Activated T-cell treated with anti-CD3 and anti-CD28 coated beads, Interleukin-2, amount 50 U/mL, for 24 hours (primary cell): ENCODE measurements around the gene LPCAT2.

Experiments used
- DNase-seq: peaks from one replicate; pipeline ENCODE4 v3.0.0-alpha.2; 2020
- H3K27ac Mint-ChIP-seq: 2 replicates; pipeline ENCODE4 v1.8.0; 2020; ENCODE audit warnings: mild to moderate bottlenecking, mixed read lengths
- H3K27me3 Mint-ChIP-seq: 2 replicates; pipeline ENCODE4 v1.8.0; 2020; ENCODE audit warnings: mixed read lengths
- H3K36me3 Mint-ChIP-seq: 2 replicates; pipeline ENCODE4 v1.8.0; 2020; ENCODE audit warnings: low read depth, mixed read lengths
- H3K4me1 Mint-ChIP-seq: 2 replicates; pipeline ENCODE4 v1.8.0; 2020; ENCODE audit warnings: low read depth, mixed read lengths
- H3K4me3 Mint-ChIP-seq: 2 replicates; pipeline ENCODE4 v1.8.0; 2020; ENCODE audit warnings: mild to moderate bottlenecking, moderate library complexity, mixed read lengths
- H3K9me3 Mint-ChIP-seq: 2 replicates; pipeline ENCODE4 v1.8.0; 2020; ENCODE audit warnings: mixed read lengths

LPCAT2 gene

GRCh38 chr16:55506083-55506482, 2.8 kb upstream of the LPCAT2 start:
- H3K36me3 Mint-ChIP-seq = no peaks in the 10 kb centered on the region
- no peaks in the 10 kb centered on the region for H3K9me3 Mint-ChIP-seq
- H3K4me3 Mint-ChIP-seq = no peak overlapping the region
- no peak overlapping the region for H3K27ac Mint-ChIP-seq
- no peak for DNase-seq
- H3K27me3 Mint-ChIP-seq = peaks cover 46% of the 10 kb centered on the region
- peaks cover 7% of the 10 kb centered on the region for H3K4me1 Mint-ChIP-seq

- Mint-ChIP-seq H3K4me3 (no peak overlapping the region), H3K27ac (no peak overlapping the region), H3K9me3 (peaks cover under 1% of the 10 kb centered on the region), H3K4me1 (peaks cover 7% of the 10 kb centered on the region), H3K27me3 (peaks cover 48% of the 10 kb centered on the region), H3K36me3 (no peaks in the 10 kb centered on the region)
- DNase-seq = no peak
These were observed 2.2 kb upstream of the LPCAT2 start for GRCh38 chr16:55506708-55507107.

GRCh38 chr16:55508271-55508921, 476 bp upstream of the LPCAT2 start:
- no peaks in the 10 kb centered on the region for H3K36me3 Mint-ChIP-seq
- DNase-seq = no peak
- H3K4me3 Mint-ChIP-seq = peak overlapping the region; percentile 55
- no peak overlapping the region for H3K27ac Mint-ChIP-seq
- peaks cover 7% of the 10 kb centered on the region for H3K4me1 Mint-ChIP-seq
- H3K9me3 Mint-ChIP-seq = peaks cover 12% of the 10 kb centered on the region
- peaks cover 65% of the 10 kb centered on the region for H3K27me3 Mint-ChIP-seq

- Mint-ChIP-seq H3K36me3 (no peaks in the 10 kb centered on the region), H3K4me1 (peaks cover 7% of the 10 kb centered on the region), H3K4me3 (no peak overlapping the region), H3K9me3 (peaks cover 12% of the 10 kb centered on the region), H3K27ac (no peak overlapping the region), H3K27me3 (peaks cover 73% of the 10 kb centered on the region)
- DNase-seq = no peak
These were observed 1.4 kb downstream of the LPCAT2 start for GRCh38 chr16:55510185-55510805.

GRCh38 chr16:55512941-55513340, 4.1 kb downstream of the LPCAT2 start:
- H3K27ac Mint-ChIP-seq = no peak overlapping the region
- no peak for DNase-seq

GRCh38 chr16:55513616-55514015, 4.7 kb downstream of the LPCAT2 start:
- H3K4me3 Mint-ChIP-seq = no peak overlapping the region
- H3K27me3 Mint-ChIP-seq = peaks cover 50% of the 10 kb centered on the region
- peaks cover 12% of the 10 kb centered on the region for H3K9me3 Mint-ChIP-seq
- H3K36me3 Mint-ChIP-seq = no peaks in the 10 kb centered on the region
- no peak overlapping the region for H3K27ac Mint-ChIP-seq
- H3K4me1 Mint-ChIP-seq = peaks cover 7% of the 10 kb centered on the region
- DNase-seq = no peak

More at GRCh38 chr16:55512941-55513340, 4.1 kb downstream of the LPCAT2 start:
- Mint-ChIP-seq H3K9me3 (peaks cover 12% of the 10 kb centered on the region), H3K4me3 (no peak overlapping the region), H3K27me3 (peaks cover 57% of the 10 kb centered on the region), H3K4me1 (peaks cover 7% of the 10 kb centered on the region), H3K36me3 (no peaks in the 10 kb centered on the region)

- H3K36me3 Mint-ChIP-seq = no peaks in the 10 kb centered on the region
These were observed 6.2 kb downstream of the LPCAT2 start for GRCh38 chr16:55515111-55515510.

GRCh38 chr16:55521792-55522191, 12.9 kb downstream of the LPCAT2 start:
- no peaks in the 10 kb centered on the region for H3K36me3 Mint-ChIP-seq
- H3K9me3 Mint-ChIP-seq = peaks cover 9% of the 10 kb centered on the region
- no peak for DNase-seq
- no peaks in the 10 kb centered on the region for H3K27me3 Mint-ChIP-seq
- H3K27ac Mint-ChIP-seq = no peak overlapping the region
- no peaks in the 10 kb centered on the region for H3K4me1 Mint-ChIP-seq
- H3K4me3 Mint-ChIP-seq = no peak overlapping the region

More at GRCh38 chr16:55515111-55515510, 6.2 kb downstream of the LPCAT2 start:
- Mint-ChIP-seq H3K4me1 (no peaks in the 10 kb centered on the region), H3K4me3 (no peak overlapping the region), H3K27me3 (peaks cover 35% of the 10 kb centered on the region), H3K9me3 (peaks cover 12% of the 10 kb centered on the region), H3K27ac (no peak overlapping the region)
- no peak for DNase-seq

GRCh38 chr16:55526441-55526840, 17.6 kb downstream of the LPCAT2 start:
- H3K9me3 Mint-ChIP-seq = peaks cover 9% of the 10 kb centered on the region

GRCh38 chr16:55527885-55528284, 19.0 kb downstream of the LPCAT2 start:
- H3K27me3 Mint-ChIP-seq = peaks cover 11% of the 10 kb centered on the region
- DNase-seq = no peak
- H3K4me1 Mint-ChIP-seq = no peaks in the 10 kb centered on the region
- no peaks in the 10 kb centered on the region for H3K9me3 Mint-ChIP-seq
- no peaks in the 10 kb centered on the region for H3K36me3 Mint-ChIP-seq
- no peak overlapping the region for H3K4me3 Mint-ChIP-seq
- H3K27ac Mint-ChIP-seq = no peak overlapping the region

More at GRCh38 chr16:55526441-55526840, 17.6 kb downstream of the LPCAT2 start:
- peaks cover 11% of the 10 kb centered on the region for H3K27me3 Mint-ChIP-seq
- H3K27ac Mint-ChIP-seq = no peak overlapping the region
- H3K4me1 Mint-ChIP-seq = no peaks in the 10 kb centered on the region
- no peak for DNase-seq
- H3K36me3 Mint-ChIP-seq = no peaks in the 10 kb centered on the region
- H3K4me3 Mint-ChIP-seq = no peak overlapping the region

- Mint-ChIP-seq H3K27ac (no peak overlapping the region), H3K9me3 (no peaks in the 10 kb centered on the region), H3K4me1 (no peaks in the 10 kb centered on the region), H3K4me3 (no peak overlapping the region), H3K27me3 (peaks cover 11% of the 10 kb centered on the region), H3K36me3 (no peaks in the 10 kb centered on the region)
- DNase-seq = no peak
These were observed 20.1 kb downstream of the LPCAT2 start for GRCh38 chr16:55529018-55529417.

GRCh38 chr16:55530316-55530856, 21.5 kb downstream of the LPCAT2 start:
- Mint-ChIP-seq H3K9me3 (no peaks in the 10 kb centered on the region), H3K27me3 (peaks cover 15% of the 10 kb centered on the region), H3K27ac (no peak overlapping the region), H3K36me3 (no peaks in the 10 kb centered on the region), H3K4me1 (no peaks in the 10 kb centered on the region), H3K4me3 (no peak overlapping the region)
- DNase-seq = no peak

GRCh38 chr16:55532227-55532626, 23.4 kb downstream of the LPCAT2 start:
- no peaks in the 10 kb centered on the region for H3K4me1 Mint-ChIP-seq
- H3K4me3 Mint-ChIP-seq = no peak overlapping the region
- DNase-seq = no peak
- H3K27ac Mint-ChIP-seq = no peak overlapping the region
- H3K36me3 Mint-ChIP-seq = no peaks in the 10 kb centered on the region
- peaks cover 17% of the 10 kb centered on the region for H3K27me3 Mint-ChIP-seq
- H3K9me3 Mint-ChIP-seq = no peaks in the 10 kb centered on the region

GRCh38 chr16:55534756-55535155, 25.9 kb downstream of the LPCAT2 start:
- Mint-ChIP-seq H3K4me1 (no peaks in the 10 kb centered on the region), H3K9me3 (no peaks in the 10 kb centered on the region), H3K27me3 (peaks cover 12% of the 10 kb centered on the region), H3K27ac (no peak overlapping the region), H3K4me3 (no peak overlapping the region), H3K36me3 (no peaks in the 10 kb centered on the region)
- no peak for DNase-seq

GRCh38 chr16:55539049-55539448, 30.2 kb downstream of the LPCAT2 start:
- no peak for DNase-seq
- H3K36me3 Mint-ChIP-seq = no peaks in the 10 kb centered on the region
- H3K27ac Mint-ChIP-seq = no peak overlapping the region
- no peak overlapping the region for H3K4me3 Mint-ChIP-seq
- peaks cover 6% of the 10 kb centered on the region for H3K27me3 Mint-ChIP-seq
- H3K9me3 Mint-ChIP-seq = no peaks in the 10 kb centered on the region
- no peaks in the 10 kb centered on the region for H3K4me1 Mint-ChIP-seq
